MM.1S (cell line): Measurements from ENCODE around the gene AMIGO2.

Experiments used
- CTCF ChIP-seq: fragments of 300-600 bp; sonication (generic); IDR thresholded peaks from 2 replicates; pipeline ENCODE4 v1.5.1; 2016; ENCODE audit warnings: antibody characterized with exemption, low read length, mixed read lengths
- EZH2 ChIP-seq: fragments of 300-600 bp; sonication (generic); optimal IDR thresholded peaks from 2 replicates; pipeline ENCODE3; 2017; ENCODE audit warnings: low read depth, mild to moderate bottlenecking, antibody characterized with exemption, low read length, mixed read lengths
- EZH2phosphoT487 ChIP-seq: fragments of 300-600 bp; sonication (generic); IDR thresholded peaks from 2 replicates; pipeline ENCODE4 v1.6.1; 2018; ENCODE audit warnings: antibody characterized with exemption, low read length

GRCh38 chr12:47111854-47112253 lies 32.1 kb upstream of the AMIGO2 start:
- no peak for TF ChIP-seq CTCF
- TF ChIP-seq EZH2 = no peak
- TF ChIP-seq EZH2phosphoT487 = no peak
